Measurements from ENCODE around the gene RAB18. TPM values are rescaled to one million over a fixed set of nuclear protein-coding genes. Genes with fewer than 3 reads are reported as not detected.
"Not testable (repeated sequence)": the region's sequence is repeated elsewhere in the genome, so short reads cannot be mapped to it uniquely, and the experiment has no call there.

RAB18 gene
- total RNA-seq, result 10 to 100 TPM; 56.4 to 70.6 TPM

DNA sequence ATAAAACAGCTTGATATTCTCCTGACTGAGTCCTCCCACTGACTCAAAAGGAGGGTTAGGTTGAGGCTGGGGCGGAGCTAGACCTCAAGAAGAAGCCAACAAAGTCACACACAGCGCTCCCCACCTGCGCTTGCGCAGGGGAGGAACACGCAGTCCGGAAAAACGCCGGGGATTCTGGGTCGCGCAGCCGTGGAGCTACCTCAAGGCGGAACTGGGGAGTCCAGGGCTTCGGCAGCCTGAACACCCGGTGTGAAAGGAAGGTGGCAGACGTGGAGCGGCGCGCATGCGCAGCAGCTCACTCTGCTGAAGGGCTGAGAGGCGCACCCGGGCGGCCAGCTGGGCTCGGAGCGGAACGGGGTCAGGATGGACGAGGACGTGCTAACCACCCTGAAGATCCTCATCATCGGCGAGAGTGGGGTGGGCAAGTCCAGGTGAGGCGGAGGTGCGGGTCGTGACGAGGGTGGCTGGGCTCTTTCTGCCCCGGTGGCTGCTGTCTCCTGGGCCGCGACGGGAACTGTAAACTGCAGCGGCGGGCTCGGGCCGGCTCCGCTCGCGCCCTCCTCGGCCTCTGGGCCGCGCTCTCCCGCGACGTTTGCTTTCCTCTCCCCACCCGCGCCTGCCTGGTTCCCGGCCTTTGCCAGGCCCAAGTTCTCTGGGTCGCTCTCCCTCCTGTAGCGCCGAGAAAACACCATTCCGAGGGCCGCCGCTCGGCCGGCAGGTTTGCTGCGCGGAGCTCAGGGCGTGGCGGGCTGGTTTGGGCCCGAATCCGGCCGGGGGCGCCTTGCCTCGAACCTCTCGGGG is at the start of gene RAB18:
Gene RAB18, plus strand, starts transcription at position 298 of the 801 bp plus-strand sequence. Its CDS starts 66 bp downstream, at position 364.
- Mint-ChIP-seq H3K9me3 (no peaks in the 10 kb centered on the region), H3K4me1 (ENCODE audit: low read depth in 2 of 2) (peaks cover 30 to 44% of the 10 kb centered on the region in 2 donors), H3K27me3 (no peaks in the 10 kb centered on the region), H3K36me3 (peaks cover 5% of the 10 kb centered on the region), H3K27ac (peak within 1 kb of the TSS; percentile 96 to 97), H3K4me3 (peak within 1 kb of the TSS; percentile 97)
- ATAC-seq (peak; percentile 99), DNase-seq (ENCODE audit: low spot score) (peak; percentile 99)

DNA sequence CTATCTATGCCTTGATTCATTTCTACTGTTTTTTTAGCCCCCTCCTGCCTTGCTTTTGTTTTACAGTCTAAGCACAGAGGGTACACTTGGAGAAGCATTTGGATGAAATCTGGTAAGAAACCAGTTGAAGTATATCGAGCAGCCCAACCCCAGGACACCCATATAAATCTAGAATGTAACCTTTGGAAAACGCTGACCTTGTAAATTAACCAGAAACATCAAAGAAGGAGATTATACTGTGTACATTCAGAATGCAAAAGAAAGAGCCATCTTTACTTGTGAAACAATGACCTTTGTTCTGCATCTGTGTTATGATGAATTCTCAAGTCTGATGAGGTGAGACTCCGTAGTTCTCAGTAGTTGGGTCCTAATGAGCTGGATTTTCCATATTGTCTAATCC is 49.3 kb upstream of the RAB18 start:
- Mint-ChIP-seq H3K36me3 (no peaks in the 10 kb centered on the region), H3K27ac (no peak overlapping the region), H3K27me3 (peaks cover 3 to 26% of the 10 kb centered on the region in 2 donors), H3K9me3 (no peaks in the 10 kb centered on the region), H3K4me3 (no peak overlapping the region), H3K4me1 (ENCODE audit: low read depth in 2 of 2) (peaks cover 3 to 5% of the 10 kb centered on the region in 2 donors)
- DNase-seq (ENCODE audit: low spot score), result no peak
- ATAC-seq, result no peak

DNA sequence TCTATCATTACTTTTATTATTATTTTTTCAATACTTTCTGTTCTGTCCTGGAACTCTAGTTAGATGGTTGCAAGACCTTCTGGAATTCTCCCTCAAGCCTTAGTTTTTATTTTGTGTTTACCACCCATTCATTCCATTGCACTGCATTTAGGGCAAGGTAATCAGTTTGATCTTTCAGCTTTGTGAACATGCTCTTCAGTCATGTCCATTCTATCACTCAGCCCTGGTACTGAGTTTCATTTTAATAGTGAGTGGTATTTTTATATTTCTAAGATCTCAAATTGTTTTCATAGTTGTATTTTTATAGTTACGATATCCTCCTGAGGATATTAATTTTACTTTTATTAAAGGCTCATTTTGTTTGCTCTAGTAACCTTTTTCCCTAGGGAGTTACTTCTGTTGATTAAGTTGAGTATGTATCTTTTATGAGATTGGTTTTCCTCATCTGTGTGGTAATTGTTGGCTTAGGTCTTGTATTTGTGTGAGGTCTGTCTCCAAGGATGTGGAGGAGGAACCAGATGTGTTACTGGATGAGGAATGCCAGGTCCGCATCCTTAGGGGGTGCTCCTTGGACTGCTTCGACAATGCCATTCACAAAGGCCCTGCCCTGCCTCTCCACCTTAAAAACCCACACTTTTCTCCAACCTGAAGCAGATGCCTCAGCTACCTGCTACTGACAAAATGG is 46.7 kb upstream of the RAB18 start:
- Mint-ChIP-seq H3K4me3 (no peak overlapping the region), H3K27me3 (peaks cover 8 to 19% of the 10 kb centered on the region in 2 donors), H3K4me1 (ENCODE audit: low read depth in 2 of 2) (peaks cover 3 to 5% of the 10 kb centered on the region in 2 donors), H3K36me3 (no peaks in the 10 kb centered on the region), H3K9me3 (no peaks in the 10 kb centered on the region), H3K27ac (no peak overlapping the region)
- ATAC-seq (no peak), DNase-seq (ENCODE audit: low spot score) (no peak)

DNA sequence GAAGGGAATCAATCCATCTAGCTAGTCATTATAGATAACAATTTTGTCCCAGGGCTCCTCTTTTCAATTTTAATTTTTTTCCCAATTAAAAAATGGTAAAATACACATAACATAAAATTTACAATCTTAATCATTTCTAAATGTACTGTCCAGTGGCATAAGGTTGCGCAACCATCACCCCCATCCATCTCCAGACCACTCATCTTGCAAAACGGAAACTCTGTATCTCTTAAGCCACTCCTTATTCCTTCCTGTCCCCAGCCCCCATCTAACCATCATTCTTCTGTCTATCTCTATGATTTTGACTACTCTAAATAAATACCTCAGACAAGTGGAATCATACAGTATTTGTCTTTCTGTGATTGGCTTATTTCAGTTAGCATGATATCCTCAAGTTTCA is 46.1 kb upstream of the RAB18 start:
- H3K4me1 Mint-ChIP-seq (ENCODE audit: low read depth in 2 of 2), result peaks cover 3 to 5% of the 10 kb centered on the region in 2 donors
- H3K27ac Mint-ChIP-seq, result no peak overlapping the region
- peaks cover 5 to 14% of the 10 kb centered on the region in 2 donors for H3K27me3 Mint-ChIP-seq
- DNase-seq (ENCODE audit: low spot score) (no peak), ATAC-seq (peak in 1 of 2 donors; percentile 60)
- no peaks in the 10 kb centered on the region for H3K9me3 Mint-ChIP-seq
- no peak overlapping the region for H3K4me3 Mint-ChIP-seq
- no peaks in the 10 kb centered on the region for H3K36me3 Mint-ChIP-seq

DNA sequence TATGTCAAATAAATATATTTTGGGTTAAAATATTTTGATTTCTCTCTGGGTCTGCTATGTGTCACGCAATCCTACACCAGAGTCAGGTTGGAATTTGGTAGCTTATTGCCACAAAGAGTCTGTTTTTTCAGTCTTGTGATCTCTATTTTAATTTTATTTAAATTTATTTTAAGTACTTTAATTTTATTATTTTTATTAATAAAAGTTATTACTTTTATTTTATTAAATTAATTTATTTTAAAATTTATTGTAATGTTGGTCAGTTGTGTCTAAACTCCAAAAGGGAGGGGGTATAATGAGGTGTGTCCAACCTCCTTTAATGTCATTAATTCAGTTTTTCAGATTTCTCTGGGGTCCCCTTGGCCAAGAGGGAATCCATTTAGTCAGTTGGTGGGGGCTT is 42.8 kb upstream of the RAB18 start:
- DNase-seq (ENCODE audit: low spot score), result no peak
- ATAC-seq, result no peak
- Mint-ChIP-seq H3K9me3 (no peaks in the 10 kb centered on the region), H3K27me3 (peaks cover 7 to 20% of the 10 kb centered on the region in 2 donors), H3K4me3 (no peak overlapping the region), H3K4me1 (ENCODE audit: low read depth in 2 of 2) (peaks cover 7 to 25% of the 10 kb centered on the region in 2 donors), H3K27ac (no peak overlapping the region), H3K36me3 (no peaks in the 10 kb centered on the region)

DNA sequence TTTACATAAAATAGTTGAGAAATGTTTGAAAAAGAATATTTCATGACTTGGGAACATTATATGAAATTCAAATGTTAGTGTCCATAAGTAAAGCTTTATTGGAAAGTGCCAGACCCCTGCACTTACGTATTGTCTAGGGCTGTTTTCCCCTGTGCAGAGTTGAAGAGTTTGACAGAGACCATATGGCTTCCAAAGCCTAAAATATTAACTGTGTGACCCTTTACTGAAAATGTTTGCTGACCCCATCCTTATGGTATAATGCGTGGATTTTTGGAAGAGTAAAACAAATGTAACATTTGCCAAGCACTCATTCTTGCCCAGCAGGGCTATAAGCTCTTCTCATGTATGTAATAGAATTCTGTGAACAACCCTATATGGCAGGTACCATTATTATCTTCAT is 40.1 kb upstream of the RAB18 start:
- Mint-ChIP-seq H3K36me3 (no peaks in the 10 kb centered on the region), H3K9me3 (no peaks in the 10 kb centered on the region), H3K27ac (peak overlapping the region in 1 of 2 donors; percentile 45), H3K4me1 (ENCODE audit: low read depth in 2 of 2) (peaks cover 4 to 20% of the 10 kb centered on the region in 2 donors), H3K4me3 (no peak overlapping the region), H3K27me3 (peaks cover 7 to 9% of the 10 kb centered on the region in 2 donors)
- ATAC-seq (no peak), DNase-seq (ENCODE audit: low spot score) (no peak)

DNA sequence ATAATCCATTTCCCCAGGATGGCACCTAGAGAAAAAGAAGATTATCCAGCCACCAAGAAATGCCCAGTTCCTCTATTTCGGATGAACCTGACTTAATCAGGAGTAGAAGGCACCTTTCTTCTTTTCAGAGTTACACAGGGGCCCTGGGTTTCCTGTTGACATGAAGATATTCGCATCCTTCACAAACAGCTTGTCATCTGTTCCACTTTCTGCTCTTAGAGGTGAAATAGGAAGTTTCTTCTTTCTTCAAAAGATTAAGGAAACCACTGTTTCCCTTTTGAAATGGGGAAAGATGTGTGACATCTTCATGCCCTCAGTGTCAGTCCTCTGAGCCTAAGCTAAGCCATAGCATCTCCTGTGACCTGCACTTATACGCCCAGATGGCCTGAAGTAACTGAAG is 39.1 kb upstream of the RAB18 start:
- Mint-ChIP-seq H3K36me3 (no peaks in the 10 kb centered on the region), H3K27ac (peak overlapping the region in 1 of 2 donors; percentile 45), H3K4me1 (ENCODE audit: low read depth in 2 of 2) (peaks cover 4 to 20% of the 10 kb centered on the region in 2 donors), H3K4me3 (no peak overlapping the region), H3K9me3 (no peaks in the 10 kb centered on the region), H3K27me3 (peaks cover 7 to 9% of the 10 kb centered on the region in 2 donors)
- no peak for ATAC-seq
- DNase-seq (ENCODE audit: low spot score), result no peak

DNA sequence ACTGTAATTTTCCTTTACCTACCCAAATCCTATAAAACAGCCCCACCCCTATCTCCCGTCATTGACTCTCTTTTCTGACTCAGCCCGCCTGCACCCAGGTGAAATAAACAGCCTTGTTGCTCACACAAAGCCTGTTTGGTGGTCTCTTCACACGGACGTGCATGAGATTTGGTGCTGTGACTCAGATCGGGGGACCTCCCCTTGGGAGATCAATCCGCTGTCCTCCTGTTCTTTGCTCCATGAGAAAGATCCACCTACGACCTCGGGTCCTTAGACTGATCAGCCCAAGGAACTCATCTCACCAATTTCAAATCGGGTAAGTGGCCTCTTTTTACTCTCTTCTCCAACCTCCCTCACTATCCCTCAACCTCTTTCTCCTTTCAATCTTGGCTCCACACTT is 38.5 kb upstream of the RAB18 start:
- not testable (repeated sequence) for H3K36me3 Mint-ChIP-seq; H3K4me3 Mint-ChIP-seq; ATAC-seq; H3K27me3 Mint-ChIP-seq; DNase-seq (ENCODE audit: low spot score); H3K9me3 Mint-ChIP-seq
- Mint-ChIP-seq H3K4me1 (ENCODE audit: low read depth in 2 of 2) (peaks cover 4 to 20% of the 10 kb centered on the region in 2 donors), H3K27ac (peak overlapping the region in 1 of 2 donors; percentile 45)

DNA sequence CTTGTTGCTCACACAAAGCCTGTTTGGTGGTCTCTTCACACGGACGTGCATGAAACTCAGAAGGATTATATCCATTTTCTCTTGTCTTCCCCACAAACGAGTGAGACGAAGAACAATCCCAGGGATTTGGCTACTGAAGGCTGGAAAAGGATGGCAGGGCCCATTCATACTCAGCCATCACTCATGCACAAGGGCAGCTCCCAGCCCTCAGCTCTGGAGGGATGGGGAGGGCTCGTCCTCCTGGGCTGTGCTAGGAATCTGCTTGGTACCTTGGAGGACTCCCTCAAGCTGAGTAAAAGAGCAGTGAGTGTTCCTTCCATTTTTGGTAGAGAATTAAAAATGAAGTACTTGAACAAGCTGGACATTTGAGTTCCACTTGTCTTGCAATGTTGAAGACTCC is 33.2 kb upstream of the RAB18 start:
- peaks cover 0 to 2% of the 10 kb centered on the region in 2 donors for H3K4me1 Mint-ChIP-seq (ENCODE audit: low read depth in 2 of 2)
- peaks cover 10 to 23% of the 10 kb centered on the region in 2 donors for H3K27me3 Mint-ChIP-seq
- no peak overlapping the region for H3K4me3 Mint-ChIP-seq
- no peaks in the 10 kb centered on the region for H3K36me3 Mint-ChIP-seq
- no peak overlapping the region for H3K27ac Mint-ChIP-seq
- ATAC-seq (no peak), DNase-seq (ENCODE audit: low spot score) (no peak)
- H3K9me3 Mint-ChIP-seq, result no peaks in the 10 kb centered on the region

DNA sequence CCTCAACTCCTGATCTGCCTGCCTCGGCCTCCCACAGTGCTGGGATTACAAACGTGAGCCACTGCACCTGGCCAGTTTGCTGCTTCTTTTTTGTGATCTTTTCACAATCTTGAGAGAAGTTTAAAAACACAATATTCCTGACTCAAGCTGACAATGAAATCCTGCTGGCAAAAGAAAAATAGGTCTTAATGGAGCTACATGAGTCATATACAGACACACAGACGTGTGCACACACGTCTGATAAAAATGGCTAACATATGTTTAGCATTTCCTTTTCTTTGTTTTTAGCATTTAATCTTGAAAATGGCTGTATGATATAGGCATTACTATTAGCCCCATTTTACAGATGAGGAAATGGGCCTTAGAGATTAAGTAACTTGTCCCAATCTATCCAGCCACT is 29.4 kb upstream of the RAB18 start:
- DNase-seq (ENCODE audit: low spot score), result no peak
- Mint-ChIP-seq H3K27me3 (peaks cover 7 to 26% of the 10 kb centered on the region in 2 donors), H3K9me3 (no peaks in the 10 kb centered on the region), H3K36me3 (no peaks in the 10 kb centered on the region), H3K4me1 (ENCODE audit: low read depth in 2 of 2) (no peaks in the 10 kb centered on the region), H3K4me3 (no peak overlapping the region), H3K27ac (no peak overlapping the region)
- no peak for ATAC-seq

DNA sequence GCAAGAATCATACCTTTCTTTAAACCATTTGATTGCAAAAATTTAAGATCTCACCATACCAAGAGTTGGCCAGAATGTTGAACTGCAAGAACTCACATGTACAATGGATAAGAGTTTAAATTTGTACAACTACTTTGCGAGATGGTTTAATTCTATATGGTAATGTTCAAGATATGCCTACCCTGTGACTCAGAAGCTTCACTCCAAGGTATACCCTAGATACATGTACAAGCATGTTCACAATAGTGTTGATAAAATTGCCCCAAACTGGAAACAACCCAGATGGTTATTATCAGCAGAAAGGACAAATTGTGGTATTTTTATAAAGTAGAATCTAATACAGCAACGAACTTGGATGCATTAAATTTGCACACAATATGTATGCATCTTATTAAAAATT is 25.1 kb upstream of the RAB18 start:
- H3K4me3 Mint-ChIP-seq, result no peak overlapping the region
- no peaks in the 10 kb centered on the region for H3K4me1 Mint-ChIP-seq (ENCODE audit: low read depth in 2 of 2)
- no peak for ATAC-seq
- H3K27ac Mint-ChIP-seq, result no peak overlapping the region
- H3K36me3 Mint-ChIP-seq, result no peaks in the 10 kb centered on the region
- DNase-seq (ENCODE audit: low spot score), result no peak
- H3K27me3 Mint-ChIP-seq, result peaks cover 0 to 18% of the 10 kb centered on the region in 2 donors
- no peaks in the 10 kb centered on the region for H3K9me3 Mint-ChIP-seq

DNA sequence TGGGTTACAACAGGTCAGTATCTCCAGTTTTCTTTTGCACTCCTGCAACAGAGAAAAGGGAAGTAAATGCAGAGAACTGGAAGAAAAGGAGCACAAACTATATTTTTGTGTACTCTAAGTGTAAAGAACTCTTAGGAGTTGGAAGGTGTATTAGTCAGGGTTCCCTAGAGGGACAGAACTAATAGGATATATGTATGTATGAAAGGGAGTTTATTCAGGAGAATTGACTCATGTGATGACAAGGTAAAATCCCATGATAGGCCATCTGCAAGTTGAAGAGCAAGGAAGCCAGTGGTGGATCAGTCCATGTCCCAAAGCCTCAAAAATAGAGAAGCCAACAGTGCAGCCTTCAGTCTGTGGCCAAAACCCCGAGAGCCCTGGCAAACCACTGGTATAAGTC is 22.6 kb upstream of the RAB18 start:
- no peaks in the 10 kb centered on the region for H3K36me3 Mint-ChIP-seq
- H3K27me3 Mint-ChIP-seq, result peaks cover 7 to 25% of the 10 kb centered on the region in 2 donors
- no peak overlapping the region for H3K27ac Mint-ChIP-seq
- no peaks in the 10 kb centered on the region for H3K9me3 Mint-ChIP-seq
- ATAC-seq (no peak), DNase-seq (ENCODE audit: low spot score) (no peak)
- no peaks in the 10 kb centered on the region for H3K4me1 Mint-ChIP-seq (ENCODE audit: low read depth in 2 of 2)
- no peak overlapping the region for H3K4me3 Mint-ChIP-seq

DNA sequence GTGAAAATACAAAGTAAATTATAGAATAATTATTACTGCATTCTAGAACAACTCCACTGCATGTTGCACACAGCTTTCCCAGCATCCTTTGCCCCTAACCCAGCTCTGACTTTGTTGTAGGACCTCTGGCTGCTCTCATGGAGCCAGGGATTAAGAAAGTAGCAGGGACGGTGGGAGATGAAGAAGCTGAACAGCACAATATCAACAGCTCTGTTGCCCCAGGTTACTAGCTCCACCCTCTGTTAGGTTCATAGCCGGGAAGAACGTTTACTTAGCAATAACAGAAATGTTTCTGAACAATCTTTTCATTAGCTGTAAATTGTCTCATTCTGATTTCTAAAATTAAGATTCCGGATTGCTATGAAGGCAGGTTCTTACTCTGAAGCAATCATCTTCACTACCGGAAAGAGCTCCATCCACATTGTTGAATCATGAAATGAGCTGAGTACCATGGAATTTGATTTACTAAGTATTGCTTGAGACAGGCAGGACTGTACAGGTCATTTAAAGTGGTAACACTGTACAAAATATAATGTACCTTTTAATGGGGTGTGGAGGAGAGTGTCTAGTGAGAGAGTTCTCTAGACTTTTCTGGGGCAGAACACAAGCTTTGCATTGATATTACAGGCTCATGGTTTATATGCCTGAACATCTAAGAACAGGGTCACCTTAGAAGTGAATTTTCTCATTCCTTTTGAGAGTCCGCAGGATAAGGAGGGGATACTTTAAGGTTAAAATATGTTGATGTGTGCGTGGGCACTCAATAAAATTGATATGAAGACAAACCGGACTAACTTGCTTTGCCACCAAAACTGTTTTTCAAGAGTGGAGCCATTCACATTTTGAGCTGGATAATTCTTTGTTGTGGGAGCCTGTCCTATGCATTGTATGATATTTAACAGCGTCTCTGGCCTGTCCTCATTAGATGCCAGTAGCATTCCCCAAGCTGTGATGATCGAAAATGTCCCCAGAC is 20.8 kb upstream of the RAB18 start:
- no peak for ATAC-seq
- Mint-ChIP-seq H3K4me3 (no peak overlapping the region), H3K36me3 (no peaks in the 10 kb centered on the region), H3K27me3 (peaks cover 12 to 37% of the 10 kb centered on the region in 2 donors), H3K9me3 (no peaks in the 10 kb centered on the region), H3K4me1 (ENCODE audit: low read depth in 2 of 2) (no peaks in the 10 kb centered on the region), H3K27ac (no peak overlapping the region)
- DNase-seq (ENCODE audit: low spot score), result no peak

Data from natural killer cell treated with Interleukin-12 subunit alpha and Interleukin-12 subunit beta and Interleukin-15 and Interleukin-18, amount 100 ng/mL, for 72 hours (primary cell).